Subcutaneous abdominal adipose tissue (tissue), 5 donors: ENCODE results near the gene GGN.

ENCODE experiments used
- H3K27ac ChIP-seq: one replicate; pipeline ENCODE4 v1.7.0; 2013; ENCODE audit warnings: low read depth, mild to moderate bottlenecking, inconsistent platforms, low read length, moderate library complexity
- H3K27me3 ChIP-seq, 5 donors: one replicate each; pipeline ENCODE4 v1.7.0; 2013; ENCODE audit warnings: low read length in 5 of 5, inconsistent platforms in 1 of 5; ENCODE audit not compliant: control insufficient read depth in 5 of 5, insufficient read depth in 4 of 5
- H3K36me3 ChIP-seq, 5 donors: one replicate each; pipeline ENCODE4 v1.7.0; 2013; ENCODE audit warnings: low read length in 5 of 5; ENCODE audit not compliant: control insufficient read depth in 5 of 5, insufficient read depth in 5 of 5
- H3K4me1 ChIP-seq, 5 donors: one replicate each; pipeline ENCODE4 v1.7.0; 2013; ENCODE audit warnings: low read length in 5 of 5, mild to moderate bottlenecking in 3 of 5, moderate library complexity in 1 of 5; ENCODE audit not compliant: control insufficient read depth in 5 of 5, insufficient read depth in 5 of 5
- H3K4me3 ChIP-seq, 5 donors: one replicate each; pipeline ENCODE4 v1.7.0; 2013; ENCODE audit warnings: low read length in 5 of 5, low read depth in 1 of 5
- H3K9ac ChIP-seq, 5 donors: one replicate each; pipeline ENCODE4 v1.7.0; 2013; ENCODE audit warnings: low read length in 5 of 5, mild to moderate bottlenecking in 4 of 5, moderate library complexity in 3 of 5
- H3K9me3 ChIP-seq, 5 donors: one replicate each; pipeline ENCODE4 v1.7.0; 2013; ENCODE audit warnings: low read length in 5 of 5; ENCODE audit not compliant: control insufficient read depth in 5 of 5
- donor health status: healthy.
- donor health status: healthy.
- donor health status: healthy.
- donor health status: healthy.
- donor health status: healthy.

GGN gene

DNA sequence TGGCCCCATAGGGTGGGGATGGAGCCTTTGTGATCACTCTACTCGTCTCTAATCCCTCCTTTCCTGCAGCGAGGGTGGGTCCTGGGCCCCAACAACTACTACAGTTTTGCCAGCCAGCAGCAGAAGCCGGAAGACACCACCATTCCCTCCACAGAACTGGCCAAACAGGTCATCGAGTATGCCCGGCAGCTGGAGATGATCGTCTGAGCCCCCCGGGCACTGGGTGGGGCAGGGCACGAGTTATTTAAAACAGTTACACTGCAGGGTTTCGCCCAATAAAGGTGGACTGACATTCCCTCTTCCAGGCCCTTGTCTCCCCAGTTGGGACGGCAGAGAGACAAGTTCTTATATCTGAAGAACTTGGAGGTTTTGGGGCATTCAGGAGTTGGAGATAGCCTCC, 4.7 kb downstream of the GGN start:
- no peak overlapping the region for H3K4me3 ChIP-seq
- H3K36me3 ChIP-seq, result peaks cover 0 to 66% (median 53%) of the 10 kb centered on the region in 5 donors
- H3K27me3 ChIP-seq, result peaks cover 0 to 12% (median 2%) of the 10 kb centered on the region in 5 donors
- H3K9me3 ChIP-seq, result no peaks in the 10 kb centered on the region
- no peak overlapping the region for H3K9ac ChIP-seq
- H3K27ac ChIP-seq, result no peak overlapping the region
- peaks cover 0 to 26% (median 25%) of the 10 kb centered on the region in 5 donors for H3K4me1 ChIP-seq

DNA sequence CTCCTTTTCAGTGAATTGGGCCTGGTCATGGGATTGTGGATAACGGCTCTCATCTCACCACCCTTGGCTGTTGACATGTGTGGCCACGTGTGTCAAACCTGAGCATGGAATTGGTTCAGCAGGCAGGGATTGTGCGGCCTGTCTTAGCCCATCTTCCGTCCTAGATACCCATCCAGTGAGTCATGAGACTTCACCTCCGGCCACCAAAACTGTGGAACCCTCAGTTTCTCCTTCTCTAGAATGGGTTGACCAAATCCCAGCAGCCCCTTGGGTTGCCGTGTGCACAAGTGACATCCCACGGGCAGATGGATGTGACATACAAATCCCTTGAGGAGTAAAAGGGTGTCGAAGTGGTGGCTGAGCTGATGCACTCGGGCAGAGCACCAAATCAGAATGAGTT, 6.7 kb downstream of the GGN start:
- Histone ChIP-seq H3K4me1 (peaks cover under 1 to 15% (median 14%) of the 10 kb centered on the region in 5 donors), H3K27me3 (peaks cover 0 to 7% (median 2%) of the 10 kb centered on the region in 5 donors), H3K36me3 (peaks cover 0 to 80% (median 63%) of the 10 kb centered on the region in 5 donors), H3K4me3 (no peak overlapping the region), H3K27ac (no peak overlapping the region), H3K9ac (no peak overlapping the region), H3K9me3 (no peaks in the 10 kb centered on the region)

DNA sequence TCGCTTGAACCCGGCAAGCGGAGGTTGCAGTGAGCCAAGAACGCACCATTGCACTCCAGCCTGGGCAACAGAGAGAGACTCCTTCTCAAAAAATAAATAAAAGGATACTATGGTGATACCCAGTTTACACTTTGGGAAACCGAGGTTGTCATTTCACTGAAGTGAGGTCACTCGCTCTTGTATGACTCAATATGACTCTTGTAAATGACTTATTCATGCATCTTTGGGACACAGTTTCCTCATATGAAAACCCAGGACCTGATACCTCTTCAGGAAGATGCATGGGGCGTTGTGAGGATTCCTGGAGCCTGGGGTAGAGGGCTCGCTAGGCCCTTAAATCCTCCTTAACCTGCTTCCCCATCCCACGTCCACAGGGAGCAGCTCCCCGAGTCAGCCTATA, 9.0 kb downstream of the GGN start:
- Histone ChIP-seq H3K4me1 (peaks cover 6 to 27% (median 26%) of the 10 kb centered on the region in 5 donors), H3K9me3 (no peaks in the 10 kb centered on the region), H3K27ac (no peak overlapping the region), H3K27me3 (peaks cover 0 to 3% (median 0%) of the 10 kb centered on the region in 5 donors), H3K4me3 (no peak overlapping the region), H3K36me3 (peaks cover 0 to 67% (median 58%) of the 10 kb centered on the region in 5 donors), H3K9ac (no peak overlapping the region)

DNA sequence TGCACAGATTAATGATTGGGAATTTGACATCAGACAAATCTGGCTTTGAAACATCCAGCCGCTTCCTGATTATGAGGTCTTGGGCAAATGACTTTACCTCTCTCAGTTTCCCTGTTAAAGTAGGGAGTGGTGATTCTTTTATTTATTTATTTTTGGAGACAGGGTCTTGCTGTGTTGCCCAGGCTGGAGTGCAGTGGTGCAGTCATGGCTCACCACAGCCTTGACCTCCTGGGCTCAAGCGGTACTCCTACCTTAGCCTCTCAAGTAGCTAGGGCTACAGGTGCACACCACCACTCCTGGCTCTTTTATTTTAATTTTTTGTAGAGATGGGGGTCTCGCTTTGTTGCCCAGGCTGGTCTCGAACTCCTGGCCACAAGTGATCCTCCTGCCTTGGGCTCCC, 10.8 kb downstream of the GGN start:
- Histone ChIP-seq H3K9me3 (no peaks in the 10 kb centered on the region), H3K4me1 (peaks cover 6 to 28% (median 27%) of the 10 kb centered on the region in 5 donors), H3K36me3 (peaks cover 0 to 49% (median 42%) of the 10 kb centered on the region in 5 donors), H3K4me3 (peak overlapping the region in 2 of 5 donors; percentile 11 to 93), H3K27me3 (peaks cover 0 to 3% (median 0%) of the 10 kb centered on the region in 5 donors), H3K27ac (no peak overlapping the region), H3K9ac (peak overlapping the region in 1 of 5 donors; percentile 99)

GRCh38 chr19:38376576-38376975, 11.3 kb downstream of the GGN start:
- Histone ChIP-seq H3K27ac (peak overlapping the region; percentile 94), H3K9ac (peak overlapping the region in 3 of 5 donors; percentile 20 to 99 (median 99)), H3K9me3 (no peaks in the 10 kb centered on the region), H3K4me3 (peak overlapping the region in 4 of 5 donors; percentile 93 to 98 (median 94)), H3K4me1 (peaks cover 6 to 28% (median 27%) of the 10 kb centered on the region in 5 donors), H3K27me3 (peaks cover 0 to 3% (median 0%) of the 10 kb centered on the region in 5 donors), H3K36me3 (peaks cover 0 to 44% (median 37%) of the 10 kb centered on the region in 5 donors)

GRCh38 chr19:38375748-38376147, 12.1 kb downstream of the GGN start:
- H3K4me3 ChIP-seq, result peak overlapping the region; percentile 92 to 98 (median 93)

DNA sequence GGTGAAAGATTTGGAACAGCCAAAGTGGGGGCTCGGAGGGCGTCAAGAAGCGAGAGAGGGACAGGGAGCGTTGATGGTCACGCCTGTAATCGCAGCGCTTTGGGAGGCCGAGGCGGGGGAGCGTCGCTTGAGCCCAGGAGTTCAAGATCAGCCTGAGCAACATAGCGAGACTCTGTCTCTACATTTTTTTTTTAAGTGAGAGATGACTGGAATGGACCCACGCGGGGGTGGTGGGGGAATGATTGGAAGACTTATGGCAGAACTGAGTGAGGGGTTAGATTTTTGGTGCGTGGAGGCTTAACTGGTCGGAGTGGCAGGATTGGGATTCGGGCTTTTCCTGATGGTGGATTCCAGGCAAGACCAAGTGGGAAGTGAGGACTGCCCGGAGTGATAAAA, 12.7 kb downstream of the GGN start:
- H3K27me3 ChIP-seq, result peaks cover 0 to 5% (median 3%) of the 10 kb centered on the region in 5 donors
- H3K9me3 ChIP-seq, result no peaks in the 10 kb centered on the region
- H3K4me3 ChIP-seq, result peak overlapping the region; percentile 92 to 98 (median 93)

More at GRCh38 chr19:38375748-38376147, 12.1 kb downstream of the GGN start:
- Histone ChIP-seq H3K9ac (peak overlapping the region; percentile 92 to 99 (median 97)), H3K27me3 (no peaks in the 10 kb centered on the region), H3K27ac (peak overlapping the region; percentile 94), H3K9me3 (no peaks in the 10 kb centered on the region), H3K4me1 (peaks cover 6 to 28% (median 27%) of the 10 kb centered on the region in 5 donors), H3K36me3 (peaks cover 0 to 36% (median 29%) of the 10 kb centered on the region in 5 donors)

GRCh38 chr19:38374332-38375097, 13.3 kb downstream of the GGN start, which contains the start of gene PSMD8:
Gene PSMD8, plus strand, starts transcription at chr19:38374571. Its CDS starts 31 bp downstream, at chr19:38374602.
- peaks cover 0 to 6% (median 4%) of the 10 kb centered on the region in 5 donors for H3K27me3 ChIP-seq
- H3K4me3 ChIP-seq, result peak within 1 kb of the TSS; percentile 92 to 98 (median 93)
- H3K9me3 ChIP-seq, result no peaks in the 10 kb centered on the region
- H3K9ac ChIP-seq, result peak within 1 kb of the TSS; percentile 92 to 99 (median 97)
- peaks cover 6 to 28% (median 27%) of the 10 kb centered on the region in 5 donors for H3K4me1 ChIP-seq
- peaks cover 0 to 24% (median 18%) of the 10 kb centered on the region in 5 donors for H3K36me3 ChIP-seq
- H3K27ac ChIP-seq, result peak within 1 kb of the TSS; percentile 94

More for the DNA sequence above, 12.7 kb downstream of the GGN start:
- Histone ChIP-seq H3K36me3 (peaks cover 0 to 29% (median 22%) of the 10 kb centered on the region in 5 donors), H3K9ac (peak overlapping the region; percentile 92 to 99 (median 97)), H3K27ac (peak overlapping the region; percentile 94), H3K4me1 (peaks cover 6 to 28% (median 27%) of the 10 kb centered on the region in 5 donors)

GRCh38 chr19:38373907-38374331, 13.9 kb downstream of the GGN start:
- peaks cover 6 to 28% (median 27%) of the 10 kb centered on the region in 5 donors for H3K4me1 ChIP-seq
- peak overlapping the region; percentile 94 for H3K27ac ChIP-seq
- H3K9me3 ChIP-seq, result no peaks in the 10 kb centered on the region
- peaks cover 0 to 6% (median 4%) of the 10 kb centered on the region in 5 donors for H3K27me3 ChIP-seq
- H3K9ac ChIP-seq, result peak overlapping the region; percentile 10 to 67 (median 32)
- peaks cover 0 to 18% (median 12%) of the 10 kb centered on the region in 5 donors for H3K36me3 ChIP-seq
- H3K4me3 ChIP-seq, result peak overlapping the region; percentile 54 to 95 (median 69)

DNA sequence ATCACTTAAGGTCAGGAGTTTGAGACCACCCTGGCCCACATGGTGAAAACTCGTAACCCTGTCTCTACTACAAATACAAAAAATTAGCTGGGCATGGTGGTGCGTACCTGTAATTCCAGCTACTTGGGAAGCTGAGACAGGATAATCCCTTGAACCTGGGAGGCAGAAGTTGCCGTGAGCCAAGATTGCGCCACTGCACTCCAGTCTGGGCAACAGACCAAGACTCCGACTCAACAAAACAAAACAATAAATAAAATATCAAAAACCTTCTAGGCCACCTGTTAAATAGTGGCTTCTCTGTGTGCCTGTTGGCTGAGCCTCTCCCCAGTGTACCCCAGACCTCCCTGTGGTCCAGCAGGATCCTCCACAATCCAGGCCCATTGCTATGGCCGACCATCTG, 16.8 kb downstream of the GGN start:
- H3K4me1 ChIP-seq, result peaks cover 5 to 16% (median 16%) of the 10 kb centered on the region in 5 donors

More for the DNA sequence above, 16.8 kb downstream of the GGN start:
- Histone ChIP-seq H3K9ac (no peak overlapping the region), H3K27me3 (peaks cover 0 to 18% (median 4%) of the 10 kb centered on the region in 5 donors), H3K9me3 (no peaks in the 10 kb centered on the region), H3K27ac (no peak overlapping the region), H3K4me3 (no peak overlapping the region), H3K36me3 (peaks cover 0 to 1% (median under 1%) of the 10 kb centered on the region in 5 donors)
